ENCODE data around the gene PURB.

DNA sequence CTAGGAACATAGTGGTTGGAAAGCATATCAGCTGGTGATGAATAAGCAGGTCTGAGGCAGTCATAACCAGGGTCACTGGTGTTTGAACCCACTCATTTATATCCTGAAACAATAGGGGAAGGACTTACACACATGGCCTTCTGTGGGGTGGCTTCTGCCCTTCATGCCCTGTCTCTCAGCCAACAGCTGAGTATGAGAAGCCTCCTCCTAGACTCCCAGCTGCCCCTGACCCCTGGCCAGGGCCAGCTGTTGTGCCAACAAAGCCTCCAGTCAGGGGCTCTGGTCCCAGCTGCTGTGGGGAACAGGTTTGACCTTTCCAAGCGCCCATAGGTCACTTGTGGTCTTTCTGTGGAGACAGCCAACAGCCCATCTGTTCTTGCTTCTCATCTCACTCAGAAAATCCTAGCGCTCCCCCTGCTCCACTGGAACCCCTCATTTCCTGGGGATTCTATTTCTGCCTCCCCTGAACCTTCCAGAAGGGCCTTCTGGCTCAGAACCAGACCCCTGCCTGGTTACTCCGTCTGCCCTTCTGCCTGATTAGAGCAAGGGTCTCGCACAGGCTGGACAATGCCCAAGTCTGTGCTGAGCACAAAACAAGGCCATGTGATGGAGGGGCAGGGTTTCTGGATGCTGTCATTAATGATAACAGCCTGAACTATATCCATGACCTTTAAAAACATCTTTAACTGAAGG lies 9.7 kb upstream of the PURB start:
- TF ChIP-seq EZH2phosphoT487 (IDR thresholded peaks at IDR 0.05; ENCODE audit: insufficient read depth, low read depth): no peak
- no peak for TF ChIP-seq EZH2 (IDR thresholded peaks at IDR 0.05; ENCODE audit: insufficient read depth, poor library complexity, severe bottlenecking)
